Breast epithelium (tissue), 4 donors: ENCODE data around the gene SERPINI1. TPM values are rescaled to one million over a fixed set of nuclear protein-coding genes. Genes with fewer than 3 reads are reported as not detected.

Experiments used
- DNase-seq, 2 donors: peaks; one replicate each; pipeline ENCODE4 v3.0.0-alpha.2; 2019; ENCODE audit warnings: low spot score in 2 of 2
- H3K27ac ChIP-seq, 2 donors: fragments of 200-600 bp; sonication (generic) in 1 of 2; one replicate each; pipeline ENCODE4 v1.5.1; 2016 to 2019; ENCODE audit warnings: mild to moderate bottlenecking in 1 of 2
- H3K27me3 ChIP-seq, 2 donors: fragments of 200-600 bp; sonication (generic) in 1 of 2; one replicate each; pipeline versions ENCODE4 v1.5.1 to v1.6.0; 2017 to 2019; ENCODE audit warnings: control low read depth in 1 of 2, mild to moderate bottlenecking in 1 of 2
- H3K36me3 ChIP-seq: fragments of 200-600 bp; one replicate; pipeline ENCODE4 v1.5.1; 2019
- H3K4me1 ChIP-seq, 2 donors: fragments of 200-600 bp; sonication (generic); one replicate each; pipeline ENCODE4 v1.5.1; 2016 to 2019; ENCODE audit warnings: control low read depth in 1 of 2
- H3K4me3 ChIP-seq, 3 donors: fragments of 200-600 bp; sonication (generic); 1 replicate in 2 of 3; 2 replicates in 1 of 3; pipeline ENCODE4 v1.5.1; 2016 to 2019; ENCODE audit warnings: mild to moderate bottlenecking in 3 of 3, moderate library complexity in 2 of 3
- H3K9me3 ChIP-seq, 2 donors: fragments of 200-600 bp; sonication (generic) in 1 of 2; one replicate each; pipeline ENCODE4 v1.5.1; 2016 to 2019; ENCODE audit warnings: control low read depth in 1 of 2
- CTCF ChIP-seq, 3 donors: fragments of 450-650 bp; IDR thresholded peaks; one replicate each; pipeline ENCODE4 v1.5.1; 2016 to 2017; ENCODE audit warnings: antibody characterized with exemption in 3 of 3, mild to moderate bottlenecking in 3 of 3, moderate library complexity in 3 of 3
- POLR2A ChIP-seq: fragments of 450-650 bp; IDR thresholded peaks from one replicate; pipeline ENCODE4 v1.6.1; 2016; ENCODE audit warnings: antibody characterized with exemption, mild to moderate bottlenecking, moderate library complexity
- POLR2AphosphoS5 ChIP-seq, 3 donors: sonication (generic); formaldehyde crosslinking; IDR thresholded peaks; one replicate each; pipeline ENCODE4 v1.6.1; 2017; ENCODE audit warnings: antibody characterized with exemption in 3 of 3
- intact Hi-C: fragments of 100-400 bp; cut with DNase I; formaldehyde crosslinking; loops from one replicate; pipeline ENCODE4 v1.15.1; 2023; ENCODE audit warnings: low total_unique reads
- total RNA-seq, 3 donors: library from RNA; depleted of rRNA; stranded (reverse); fragments of >200 nt; gene quantifications; one replicate each; pipeline ENCODE4 v1.1.0, GENCODE V29; 2016

Gene SERPINI1
- total RNA-seq, 3 donors from 2014 or later, result 4.3 to 10.8 (median 6.3) TPM

GRCh38 chr3:167728632-167729323 is 6.7 kb upstream of the SERPINI1 start:
- intact Hi-C loops, result no loop called here
- H3K27ac ChIP-seq, result no peak overlapping the region
- no peaks in the 10 kb centered on the region for H3K36me3 ChIP-seq
- peaks cover 0 to 6% of the 10 kb centered on the region in 2 donors for H3K4me1 ChIP-seq
- H3K4me3 ChIP-seq, result no peak overlapping the region
- H3K9me3 ChIP-seq, result no peaks in the 10 kb centered on the region
- no peaks in the 10 kb centered on the region for H3K27me3 ChIP-seq
- no peak for DNase-seq
- no peak for TF ChIP-seq CTCF (IDR thresholded peaks at IDR 0.05)
- TF ChIP-seq POLR2AphosphoS5 (IDR thresholded peaks at IDR 0.05), result no peak
- TF ChIP-seq POLR2A, result no peak

- no peak overlapping the region for H3K4me3 ChIP-seq
- peaks cover 0 to 6% of the 10 kb centered on the region in 2 donors for H3K4me1 ChIP-seq
- H3K27me3 ChIP-seq, result no peaks in the 10 kb centered on the region
- no peak for DNase-seq
- intact Hi-C loops, result no loop called here
- no peaks in the 10 kb centered on the region for H3K9me3 ChIP-seq
- no peaks in the 10 kb centered on the region for H3K36me3 ChIP-seq
- H3K27ac ChIP-seq, result no peak overlapping the region
- TF ChIP-seq CTCF (IDR thresholded peaks at IDR 0.05) (no peak), POLR2AphosphoS5 (IDR thresholded peaks at IDR 0.05) (no peak), POLR2A (no peak)
Observed at GRCh38 chr3:167729591-167729990, 5.9 kb upstream of the SERPINI1 start.

- no peaks in the 10 kb centered on the region for H3K27me3 ChIP-seq
- no peaks in the 10 kb centered on the region for H3K36me3 ChIP-seq
- H3K9me3 ChIP-seq, result no peaks in the 10 kb centered on the region
- TF ChIP-seq POLR2A (no peak), CTCF (IDR thresholded peaks at IDR 0.05) (no peak), POLR2AphosphoS5 (IDR thresholded peaks at IDR 0.05) (no peak)
- H3K4me1 ChIP-seq, result peaks cover 0 to 6% of the 10 kb centered on the region in 2 donors
- DNase-seq, result no peak
- no peak overlapping the region for H3K27ac ChIP-seq
- intact Hi-C loops, result no loop called here
- no peak overlapping the region for H3K4me3 ChIP-seq
Observed at GRCh38 chr3:167731393-167731792, 4.1 kb upstream of the SERPINI1 start.

- DNase-seq, result no peak
- Histone ChIP-seq H3K36me3 (no peaks in the 10 kb centered on the region), H3K9me3 (no peaks in the 10 kb centered on the region), H3K4me1 (peaks cover 0 to 6% of the 10 kb centered on the region in 2 donors), H3K4me3 (no peak overlapping the region), H3K27me3 (no peaks in the 10 kb centered on the region), H3K27ac (no peak overlapping the region)
- no peak for TF ChIP-seq POLR2A
- no peak for TF ChIP-seq POLR2AphosphoS5 (IDR thresholded peaks at IDR 0.05)
- TF ChIP-seq CTCF (IDR thresholded peaks at IDR 0.05), result no peak
- intact Hi-C loops, result no loop called here
Observed at GRCh38 chr3:167732313-167733065, 3.0 kb upstream of the SERPINI1 start.

- DNase-seq, result no peak
- intact Hi-C loops, result no loop called here
- TF ChIP-seq POLR2A (no peak), POLR2AphosphoS5 (IDR thresholded peaks at IDR 0.05) (no peak), CTCF (IDR thresholded peaks at IDR 0.05) (no peak)
Observed at GRCh38 chr3:167733961-167734497, 1.5 kb upstream of the SERPINI1 start.

More at GRCh38 chr3:167733961-167734497, 1.5 kb upstream of the SERPINI1 start:
- no peaks in the 10 kb centered on the region for H3K27me3 ChIP-seq
- H3K4me1 ChIP-seq, result peaks cover 0 to 6% of the 10 kb centered on the region in 2 donors
- no peaks in the 10 kb centered on the region for H3K9me3 ChIP-seq
- H3K4me3 ChIP-seq, result peak overlapping the region; percentile 83 to 91 (median 89)
- H3K36me3 ChIP-seq, result no peaks in the 10 kb centered on the region
- H3K27ac ChIP-seq, result peak overlapping the region; percentile 93 to 96
